WTC11 (cell line): ENCODE measurements around the gene SLC39A6. TPM values are rescaled to one million over a fixed set of nuclear protein-coding genes. Genes with fewer than 3 reads are reported as not detected.

Source experiments
- ATAC-seq: fragments of 200-7000 bp; cut with Tn5 transposase; 2 replicates; pipeline ENCODE4 v1.10.0; 2021; ENCODE audit warnings: mild to moderate bottlenecking, moderate library complexity
- CTCF ChIA-PET: fragments of 300-600 bp; sonication (Branson Sonifier 250); formaldehyde crosslinking; loops from one replicate; lab custom pipeline; 2021; ENCODE audit warnings: antibody characterized with exemption; lab: Charles Lee
- POLR2A ChIA-PET: fragments of 350-600 bp; sonication (Branson Sonifier 250); formaldehyde crosslinking; loops from one replicate; lab custom pipeline; 2021; ENCODE audit warnings: antibody characterized with exemption; lab: Charles Lee
- DNase-seq: peaks from one replicate; pipeline ENCODE4 v3.0.0; 2021; ENCODE audit warnings: low spot score
- H3K27ac Mint-ChIP-seq: 2 replicates; pipeline ENCODE4 v1.8.0; 2021; ENCODE audit warnings: mixed read lengths
- H3K27me3 Mint-ChIP-seq: 2 replicates; pipeline ENCODE4 v1.8.0; 2021; ENCODE audit warnings: low read depth, mild to moderate bottlenecking, moderate library complexity, mixed read lengths
- H3K36me3 Mint-ChIP-seq: 2 replicates; pipeline ENCODE4 v1.8.0; 2021; ENCODE audit warnings: mixed read lengths
- H3K4me1 Mint-ChIP-seq: 2 replicates; pipeline ENCODE4 v1.8.0; 2022; ENCODE audit warnings: mixed read lengths
- H3K4me3 Mint-ChIP-seq: 2 replicates; pipeline ENCODE4 v1.8.0; 2021; ENCODE audit warnings: mild to moderate bottlenecking, moderate library complexity, mixed read lengths
- H3K9me3 Mint-ChIP-seq: 2 replicates; pipeline ENCODE4 v1.8.0; 2021; ENCODE audit warnings: mixed read lengths
- E2F1 ChIP-seq: sonication (generic); formaldehyde crosslinking; IDR thresholded peaks from 2 replicates; pipeline ENCODE4 v1.8.0; 2022; ENCODE audit warnings: mild to moderate bottlenecking, missing genetic modification reagents
- GABPB1 ChIP-seq: sonication (generic); formaldehyde crosslinking; IDR thresholded peaks from 2 replicates; pipeline ENCODE4 v1.8.1; 2023; ENCODE audit warnings: mild to moderate bottlenecking, missing genetic modification reagents
- GRHL2 ChIP-seq: fragments of 250-450 bp; sonication (Bioruptor Pico); IDR thresholded peaks from 2 replicates; pipeline ENCODE4 v1.8.0; 2022; ENCODE audit warnings: mild to moderate bottlenecking, moderate library complexity; ENCODE audit not compliant: insufficient replicate concordance, severe bottlenecking
- GTF2I ChIP-seq: fragments of 250-450 bp; sonication (Bioruptor Pico); conservative IDR thresholded peaks from 2 replicates; pipeline ENCODE4 v1.4.0; 2021; ENCODE audit warnings: mild to moderate bottlenecking
- HMGA2 ChIP-seq: fragments of 250-450 bp; sonication (Bioruptor Pico); IDR thresholded peaks from 2 replicates; pipeline ENCODE4 v1.4.0; 2021; ENCODE audit warnings: mild to moderate bottlenecking, moderate library complexity
- MXD4 ChIP-seq: fragments of 250-450 bp; sonication (Bioruptor Pico); IDR thresholded peaks from 2 replicates; pipeline ENCODE4 v1.8.0; 2021; ENCODE audit warnings: mild to moderate bottlenecking, moderate library complexity, borderline replicate concordance
- NFYB ChIP-seq: sonication (generic); formaldehyde crosslinking; conservative IDR thresholded peaks from 2 replicates; pipeline ENCODE4 v1.8.0; 2022; ENCODE audit warnings: low read depth, missing genetic modification reagents
- SMAD3 ChIP-seq: sonication (generic); formaldehyde crosslinking; IDR thresholded peaks from 2 replicates; pipeline ENCODE4 v1.8.0; 2022; ENCODE audit warnings: missing genetic modification reagents, mild to moderate bottlenecking, borderline replicate concordance
- SOX15 ChIP-seq: fragments of 250-450 bp; sonication (Bioruptor Pico); IDR thresholded peaks from 2 replicates; pipeline ENCODE4 v1.9.0; 2021; ENCODE audit warnings: mild to moderate bottlenecking
- ZNF121 ChIP-seq: sonication (generic); formaldehyde crosslinking; IDR thresholded peaks from 2 replicates; pipeline ENCODE4 v1.8.0; 2023; ENCODE audit warnings: missing genetic modification reagents
- ZNF317 ChIP-seq: sonication (generic); formaldehyde crosslinking; IDR thresholded peaks from 2 replicates; pipeline ENCODE4 v1.8.1; 2023; ENCODE audit warnings: low read depth, mild to moderate bottlenecking, moderate library complexity, missing genetic modification reagents, borderline replicate concordance
- ZNF423 ChIP-seq: fragments of 250-450 bp; sonication (Bioruptor Pico); IDR thresholded peaks from 2 replicates; pipeline ENCODE4 v2.1.2; 2022; ENCODE audit warnings: mild to moderate bottlenecking, moderate library complexity
- ZNF512 ChIP-seq: sonication (generic); formaldehyde crosslinking; IDR thresholded peaks from 2 replicates; pipeline ENCODE4 v1.8.1; 2022; ENCODE audit warnings: missing genetic modification reagents, borderline replicate concordance
- total RNA-seq: library from RNA; stranded (reverse); gene quantifications from 3 replicates; pipeline ENCODE4 v1.2.3, GENCODE V29; 2021
- TF ChIP-seq, protein P1 (sequence below): fragments of 250-450 bp; sonication (Bioruptor Pico); conservative IDR thresholded peaks from 2 replicates; pipeline ENCODE4 v1.9.0; 2021; ENCODE audit warnings: mild to moderate bottlenecking
- TF ChIP-seq, protein P2 (sequence below): sonication (generic); formaldehyde crosslinking; IDR thresholded peaks from 2 replicates; pipeline ENCODE4 v1.8.0; 2023; ENCODE audit warnings: missing genetic modification reagents
- TF ChIP-seq, protein P3 (sequence below): fragments of 250-450 bp; sonication (Bioruptor Pico); IDR thresholded peaks from 2 replicates; pipeline ENCODE4 v1.9.0; 2021; ENCODE audit warnings: mild to moderate bottlenecking

Gene SLC39A6
- total RNA-seq, 1 experiment from 2014 or later = 29.2 TPM

- no peak for TF ChIP-seq E2F1 (CRISPR knock-in tag)
- TF ChIP-seq, protein P1, sequence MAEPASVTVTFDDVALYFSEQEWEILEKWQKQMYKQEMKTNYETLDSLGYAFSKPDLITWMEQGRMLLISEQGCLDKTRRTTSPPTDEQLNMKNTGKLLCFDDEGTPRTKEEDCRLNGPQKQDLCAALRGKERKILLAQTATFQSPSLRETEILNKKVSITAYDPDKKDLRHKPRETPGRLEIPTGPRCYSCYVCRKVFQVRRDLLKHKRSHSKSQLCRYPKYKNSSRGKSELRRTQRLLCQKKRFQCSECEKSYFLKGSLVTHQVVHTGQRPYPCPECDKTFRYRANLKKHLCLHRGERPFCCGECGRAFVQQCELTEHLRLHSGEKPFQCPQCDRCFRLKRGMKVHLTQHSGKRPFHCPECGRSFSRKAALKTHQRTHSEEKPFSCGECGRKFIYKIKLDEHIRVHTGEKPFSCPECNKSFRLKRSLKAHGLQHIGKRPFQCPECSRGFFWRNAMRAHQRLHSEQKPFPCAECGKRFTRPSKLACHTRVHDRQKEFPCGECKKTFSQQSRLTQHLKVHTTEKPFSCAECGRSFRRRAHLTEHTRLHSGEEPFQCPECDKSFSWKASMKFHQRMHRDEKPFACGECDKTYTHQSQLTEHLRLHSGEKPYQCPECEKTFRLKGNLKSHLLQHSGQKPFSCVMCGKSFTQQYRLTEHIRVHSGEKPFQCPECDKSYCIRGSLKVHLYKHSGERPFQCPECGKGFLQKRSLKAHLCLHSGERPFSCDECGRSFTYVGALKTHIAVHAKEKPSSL (CRISPR knock-in tag) = no peak
- TF ChIP-seq MXD4 (CRISPR knock-in tag) = no peak
- TF ChIP-seq, protein P2, sequence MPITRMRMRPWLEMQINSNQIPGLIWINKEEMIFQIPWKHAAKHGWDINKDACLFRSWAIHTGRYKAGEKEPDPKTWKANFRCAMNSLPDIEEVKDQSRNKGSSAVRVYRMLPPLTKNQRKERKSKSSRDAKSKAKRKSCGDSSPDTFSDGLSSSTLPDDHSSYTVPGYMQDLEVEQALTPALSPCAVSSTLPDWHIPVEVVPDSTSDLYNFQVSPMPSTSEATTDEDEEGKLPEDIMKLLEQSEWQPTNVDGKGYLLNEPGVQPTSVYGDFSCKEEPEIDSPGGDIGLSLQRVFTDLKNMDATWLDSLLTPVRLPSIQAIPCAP (CRISPR knock-in tag) = no peak
- TF ChIP-seq SOX15 (CRISPR knock-in tag) = no peak
- no peak for TF ChIP-seq SMAD3 (CRISPR knock-in tag)
- no peak for TF ChIP-seq GRHL2 (CRISPR knock-in tag)
- no peak for TF ChIP-seq GABPB1
- TF ChIP-seq, protein P3, sequence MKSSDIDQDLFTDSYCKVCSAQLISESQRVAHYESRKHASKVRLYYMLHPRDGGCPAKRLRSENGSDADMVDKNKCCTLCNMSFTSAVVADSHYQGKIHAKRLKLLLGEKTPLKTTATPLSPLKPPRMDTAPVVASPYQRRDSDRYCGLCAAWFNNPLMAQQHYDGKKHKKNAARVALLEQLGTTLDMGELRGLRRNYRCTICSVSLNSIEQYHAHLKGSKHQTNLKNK = no peak
- TF ChIP-seq ZNF512 (CRISPR knock-in tag) = no peak
- TF ChIP-seq ZNF121 (CRISPR knock-in tag) = no peak
These were observed 27.0 kb upstream of the SLC39A6 start (continued) for GRCh38 chr18:36155851-36156757.

DNA sequence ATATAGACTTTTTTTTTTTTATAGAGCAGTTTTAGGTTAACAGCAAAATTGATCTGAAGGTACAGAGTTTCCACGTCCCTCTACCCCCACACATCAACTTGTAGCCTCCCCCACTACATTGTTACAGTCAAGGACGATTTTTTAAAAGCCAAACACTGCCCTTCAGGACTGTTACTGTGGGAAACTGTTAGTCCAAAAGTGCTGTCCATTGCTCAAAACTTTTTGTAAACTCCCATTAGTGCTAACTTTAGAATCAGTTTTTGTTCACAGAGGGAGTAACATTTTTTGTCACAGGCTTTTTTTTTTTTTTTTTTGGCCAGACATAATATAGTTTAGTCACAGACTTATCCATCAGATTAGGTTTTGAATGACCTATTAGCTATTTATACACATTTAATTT lies 24.6 kb upstream of the SLC39A6 start:
- POLR2A ChIA-PET = no interaction called here
- no peaks in the 10 kb centered on the region for H3K4me1 Mint-ChIP-seq

DNA sequence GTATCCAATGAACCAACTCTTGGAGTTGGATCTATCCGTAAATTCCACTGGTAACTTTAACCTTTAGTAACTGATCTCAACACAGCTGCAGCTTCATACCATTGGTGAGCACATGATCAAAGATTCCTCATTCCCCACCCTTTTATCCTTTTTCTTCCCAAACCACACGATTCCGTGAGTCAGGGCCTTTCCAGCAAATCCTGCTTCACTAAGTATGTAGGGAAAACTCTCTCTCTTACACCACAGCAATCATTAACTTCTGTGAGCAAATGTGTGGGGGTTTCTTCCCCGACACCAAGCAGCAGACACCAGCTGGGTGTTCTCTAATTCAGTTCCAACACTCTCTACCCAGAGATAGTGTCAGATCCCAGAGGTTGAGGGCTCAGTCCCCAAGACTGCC lies 24.1 kb upstream of the SLC39A6 start:
- Mint-ChIP-seq H3K27me3 (no peaks in the 10 kb centered on the region), H3K27ac (peak overlapping the region; percentile 57; the same call in 1 of the 2 replicates)
- ATAC-seq = no peak
- POLR2A ChIA-PET = no interaction called here
- TF ChIP-seq HMGA2 (CRISPR knock-in tag) = no peak
- TF ChIP-seq NFYB (CRISPR knock-in tag) = no peak
- no peak for TF ChIP-seq ZNF317 (CRISPR knock-in tag)
- TF ChIP-seq GTF2I (CRISPR knock-in tag) = no peak
- no peak for TF ChIP-seq ZNF423 (CRISPR knock-in tag)
- TF ChIP-seq, all 79 proteins: peak for 0
- H3K36me3 Mint-ChIP-seq = peaks cover 74% of the 10 kb centered on the region
- no peaks in the 10 kb centered on the region for H3K9me3 Mint-ChIP-seq
- DNase-seq = no peak
- H3K4me1 Mint-ChIP-seq = no peaks in the 10 kb centered on the region
- H3K4me3 Mint-ChIP-seq = no peak overlapping the region
- CTCF ChIA-PET = no interaction called here

More for the DNA sequence above, 24.6 kb upstream of the SLC39A6 start:
- TF ChIP-seq GRHL2 (CRISPR knock-in tag) = no peak
- CTCF ChIA-PET = no interaction called here
- Mint-ChIP-seq H3K9me3 (no peaks in the 10 kb centered on the region), H3K27ac (no peak overlapping the region), H3K4me3 (no peak overlapping the region), H3K27me3 (no peaks in the 10 kb centered on the region), H3K36me3 (peaks cover 73% of the 10 kb centered on the region)
- ATAC-seq (no peak), DNase-seq (no peak)
